SK-N-SH treated with all-trans-retinoic acid at 6 μM for 48 hours (cell line): ENCODE measurements around the gene GPR18.

Experiments
- ISL1 ChIP-seq: fragments of 250-450 bp; sonication (Bioruptor Pico); IDR thresholded peaks from 2 replicates; pipeline ENCODE4 v2.1.2; 2022; ENCODE audit warnings: mild to moderate bottlenecking, moderate library complexity
- PATZ1 ChIP-seq: fragments of 250-450 bp; sonication (Bioruptor Pico); IDR thresholded peaks from 2 replicates; pipeline ENCODE4 v1.8.0; 2020; ENCODE audit warnings: mild to moderate bottlenecking, moderate library complexity, borderline replicate concordance
- RARB ChIP-seq: fragments of 250-450 bp; sonication (Bioruptor Pico); IDR thresholded peaks from 2 replicates; pipeline ENCODE4 v1.8.0; 2021; ENCODE audit warnings: mild to moderate bottlenecking, moderate library complexity
- SNAI2 ChIP-seq: fragments of 250-450 bp; sonication (Bioruptor Pico); IDR thresholded peaks from 2 replicates; pipeline ENCODE4 v1.5.0; 2020; ENCODE audit warnings: mild to moderate bottlenecking, moderate library complexity

- TF ChIP-seq RARB = no peak
- no peak for TF ChIP-seq ISL1
- TF ChIP-seq PATZ1 (CRISPR knock-in tag) = no peak
- TF ChIP-seq SNAI2 = no peak
Measured at GRCh38 chr13:99217461-99218110, 40.6 kb downstream of the GPR18 start.
